ENCODE data around the gene TPO. TPM values are rescaled to one million over a fixed set of nuclear protein-coding genes. Genes with fewer than 3 reads are reported as not detected.

TPO gene
- total RNA-seq, 1 experiment from 2014 or later = not detected

DNA sequence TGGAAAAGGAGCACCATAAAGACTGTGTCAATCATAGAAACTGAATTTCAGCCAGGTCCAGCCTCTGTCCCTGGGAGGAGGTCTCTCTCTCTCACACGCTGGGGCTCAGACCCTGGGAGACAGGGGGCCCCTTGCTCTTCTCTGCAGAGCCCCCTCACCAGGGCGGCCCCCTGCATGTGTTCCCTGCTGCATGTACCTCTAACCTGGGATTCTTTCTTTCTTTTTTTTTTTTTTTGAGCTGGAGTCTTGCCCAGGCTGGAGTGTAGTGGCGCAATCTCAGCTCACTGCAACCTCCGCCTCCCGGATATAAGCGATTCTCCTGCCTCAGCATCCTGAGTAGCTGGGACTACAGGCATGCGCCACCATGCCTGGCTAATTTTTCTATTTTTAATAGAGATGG, 46.5 kb downstream of the TPO start:
- no TSS peak for BruUV-seq (replicated peaks)
- Histone ChIP-seq H3K27me3 (ENCODE audit: control insufficient read depth, insufficient read depth, low read length) (no peaks in the 10 kb centered on the region), H3K9me3 (ENCODE audit: control insufficient read depth, insufficient read depth, low read depth, low read length) (no peaks in the 10 kb centered on the region), H3K27ac (ENCODE audit: low read length) (no peak overlapping the region), H3K4me1 (ENCODE audit: control insufficient read depth, insufficient read depth, low read length) (no peaks in the 10 kb centered on the region), H3K36me3 (ENCODE audit: control insufficient read depth, insufficient read depth, low read length) (no peaks in the 10 kb centered on the region), H3K4me3 (ENCODE audit: low read depth in 2 of 2, low read length in 2 of 2) (no peak overlapping the region)
- ATAC-seq = no peak
- ChIA-PET CTCF (no interaction called here), POLR2A (no interaction called here)
- intact Hi-C loops (cut with micrococcal nuclease; ENCODE audit: unreplicated experiment) (no loop called here), in situ Hi-C loops (cut with HindIII; ENCODE audit: low pct_unique_long_range_greater_than_20kb, low sequenced_read_pairs) (no loop called here)
- DNase-seq (ENCODE audit: low read depth, low spot score) = no peak
- TF ChIP-seq TCF7L2 (IDR thresholded peaks at IDR 0.05; ENCODE audit: low read depth, low read length) (no peak), POLR2AphosphoS5 (IDR thresholded peaks at IDR 0.05; ENCODE audit: low read depth, low read length) (no peak)
- TF ChIP-seq, protein P1, sequence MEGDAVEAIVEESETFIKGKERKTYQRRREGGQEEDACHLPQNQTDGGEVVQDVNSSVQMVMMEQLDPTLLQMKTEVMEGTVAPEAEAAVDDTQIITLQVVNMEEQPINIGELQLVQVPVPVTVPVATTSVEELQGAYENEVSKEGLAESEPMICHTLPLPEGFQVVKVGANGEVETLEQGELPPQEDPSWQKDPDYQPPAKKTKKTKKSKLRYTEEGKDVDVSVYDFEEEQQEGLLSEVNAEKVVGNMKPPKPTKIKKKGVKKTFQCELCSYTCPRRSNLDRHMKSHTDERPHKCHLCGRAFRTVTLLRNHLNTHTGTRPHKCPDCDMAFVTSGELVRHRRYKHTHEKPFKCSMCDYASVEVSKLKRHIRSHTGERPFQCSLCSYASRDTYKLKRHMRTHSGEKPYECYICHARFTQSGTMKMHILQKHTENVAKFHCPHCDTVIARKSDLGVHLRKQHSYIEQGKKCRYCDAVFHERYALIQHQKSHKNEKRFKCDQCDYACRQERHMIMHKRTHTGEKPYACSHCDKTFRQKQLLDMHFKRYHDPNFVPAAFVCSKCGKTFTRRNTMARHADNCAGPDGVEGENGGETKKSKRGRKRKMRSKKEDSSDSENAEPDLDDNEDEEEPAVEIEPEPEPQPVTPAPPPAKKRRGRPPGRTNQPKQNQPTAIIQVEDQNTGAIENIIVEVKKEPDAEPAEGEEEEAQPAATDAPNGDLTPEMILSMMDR (IDR thresholded peaks at IDR 0.05) = no peak
- TF ChIP-seq, protein P2, sequence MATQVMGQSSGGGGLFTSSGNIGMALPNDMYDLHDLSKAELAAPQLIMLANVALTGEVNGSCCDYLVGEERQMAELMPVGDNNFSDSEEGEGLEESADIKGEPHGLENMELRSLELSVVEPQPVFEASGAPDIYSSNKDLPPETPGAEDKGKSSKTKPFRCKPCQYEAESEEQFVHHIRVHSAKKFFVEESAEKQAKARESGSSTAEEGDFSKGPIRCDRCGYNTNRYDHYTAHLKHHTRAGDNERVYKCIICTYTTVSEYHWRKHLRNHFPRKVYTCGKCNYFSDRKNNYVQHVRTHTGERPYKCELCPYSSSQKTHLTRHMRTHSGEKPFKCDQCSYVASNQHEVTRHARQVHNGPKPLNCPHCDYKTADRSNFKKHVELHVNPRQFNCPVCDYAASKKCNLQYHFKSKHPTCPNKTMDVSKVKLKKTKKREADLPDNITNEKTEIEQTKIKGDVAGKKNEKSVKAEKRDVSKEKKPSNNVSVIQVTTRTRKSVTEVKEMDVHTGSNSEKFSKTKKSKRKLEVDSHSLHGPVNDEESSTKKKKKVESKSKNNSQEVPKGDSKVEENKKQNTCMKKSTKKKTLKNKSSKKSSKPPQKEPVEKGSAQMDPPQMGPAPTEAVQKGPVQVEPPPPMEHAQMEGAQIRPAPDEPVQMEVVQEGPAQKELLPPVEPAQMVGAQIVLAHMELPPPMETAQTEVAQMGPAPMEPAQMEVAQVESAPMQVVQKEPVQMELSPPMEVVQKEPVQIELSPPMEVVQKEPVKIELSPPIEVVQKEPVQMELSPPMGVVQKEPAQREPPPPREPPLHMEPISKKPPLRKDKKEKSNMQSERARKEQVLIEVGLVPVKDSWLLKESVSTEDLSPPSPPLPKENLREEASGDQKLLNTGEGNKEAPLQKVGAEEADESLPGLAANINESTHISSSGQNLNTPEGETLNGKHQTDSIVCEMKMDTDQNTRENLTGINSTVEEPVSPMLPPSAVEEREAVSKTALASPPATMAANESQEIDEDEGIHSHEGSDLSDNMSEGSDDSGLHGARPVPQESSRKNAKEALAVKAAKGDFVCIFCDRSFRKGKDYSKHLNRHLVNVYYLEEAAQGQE (IDR thresholded peaks at IDR 0.05; ENCODE audit: insufficient read depth in 1 of 2, low read depth in 2 of 2, low read length in 1 of 2) = no peak

DNA sequence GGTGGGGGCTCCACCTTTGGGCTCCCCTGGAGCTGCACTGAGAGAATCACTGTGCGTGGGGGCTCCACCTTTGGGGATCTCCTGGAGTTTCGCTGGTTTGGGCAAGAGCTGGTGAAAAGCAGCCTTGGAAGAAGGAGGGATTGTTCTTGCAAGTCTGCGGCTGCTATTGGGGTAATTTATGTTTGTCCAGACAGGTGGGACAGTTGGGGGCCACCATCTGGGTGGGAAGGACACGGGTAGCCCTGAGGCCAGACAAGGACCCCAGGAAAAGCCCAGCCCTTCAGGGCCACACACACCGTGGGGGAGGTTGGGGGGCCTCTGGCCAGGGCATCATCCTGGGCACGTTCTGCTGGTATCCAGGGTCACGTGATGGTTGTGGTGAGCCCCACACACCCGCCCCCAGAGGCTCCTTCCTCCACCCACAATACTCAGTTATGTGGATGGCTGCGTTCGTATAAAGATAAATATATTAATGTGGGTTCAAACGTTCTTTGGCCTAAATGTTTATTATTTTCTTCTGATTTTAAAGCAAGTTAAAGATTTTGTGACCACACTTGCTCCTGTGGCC, 47.7 kb downstream of the TPO start:
- Histone ChIP-seq H3K4me1 (ENCODE audit: control insufficient read depth, insufficient read depth, low read length) (no peaks in the 10 kb centered on the region), H3K27me3 (ENCODE audit: control insufficient read depth, insufficient read depth, low read length) (no peaks in the 10 kb centered on the region), H3K4me3 (ENCODE audit: low read depth in 2 of 2, low read length in 2 of 2) (no peak overlapping the region), H3K27ac (ENCODE audit: low read length) (no peak overlapping the region), H3K36me3 (ENCODE audit: control insufficient read depth, insufficient read depth, low read length) (no peaks in the 10 kb centered on the region), H3K9me3 (ENCODE audit: control insufficient read depth, insufficient read depth, low read depth, low read length) (no peaks in the 10 kb centered on the region)
- CTCF ChIA-PET = no interaction called here
- no TSS peak for BruUV-seq (replicated peaks)
- TF ChIP-seq POLR2AphosphoS5 (IDR thresholded peaks at IDR 0.05; ENCODE audit: low read depth, low read length) (no peak), SIN3A (IDR thresholded peaks at IDR 0.05; ENCODE audit: borderline replicate concordance, insufficient read depth, low read depth, low read length) (no peak), TCF7L2 (IDR thresholded peaks at IDR 0.05; ENCODE audit: low read depth, low read length) (no peak)
- TF ChIP-seq, protein P1 (IDR thresholded peaks at IDR 0.05) = no peak
- TF ChIP-seq, protein P2 (IDR thresholded peaks at IDR 0.05; ENCODE audit: insufficient read depth in 1 of 2, low read depth in 2 of 2, low read length in 1 of 2) = no peak
- DNase-seq (ENCODE audit: low read depth, low spot score) (no peak), ATAC-seq (no peak)
- POLR2A ChIA-PET = no interaction called here
- intact Hi-C loops (cut with micrococcal nuclease; ENCODE audit: unreplicated experiment) (no loop called here), in situ Hi-C loops (cut with HindIII; ENCODE audit: low pct_unique_long_range_greater_than_20kb, low sequenced_read_pairs) (no loop called here)

Measured in Panc1 (cell line).